NB4 (cell line): ENCODE measurements around the gene MGAT4B.

ENCODE experiments used
- DNase-seq: peaks from one replicate; pipeline ENCODE4 v3.0.0; 2010; ENCODE audit warnings: low read depth
- H3K4me3 ChIP-seq: one replicate; pipeline ENCODE4 v1.5.1; 2011; ENCODE audit warnings: mild to moderate bottlenecking, low read depth, low read length, moderate library complexity
- MYC ChIP-seq: IDR thresholded peaks from 2 replicates; pipeline ENCODE4 v1.6.1; 2011; ENCODE audit warnings: low read depth, low read length
- POLR2A ChIP-seq: IDR thresholded peaks from 2 replicates; pipeline ENCODE4 v1.6.1; 2011; ENCODE audit warnings: mild to moderate bottlenecking; ENCODE audit not compliant: insufficient read length; ENCODE audit errors: extremely low read depth
- TF ChIP-seq, protein P1 (sequence below): IDR thresholded peaks from 2 replicates; pipeline ENCODE4 v1.6.1; 2011; ENCODE audit warnings: low read depth, low read length
- TF ChIP-seq, protein P2 (sequence below): IDR thresholded peaks from one replicate; pipeline ENCODE4 v1.5.1; 2012; ENCODE audit warnings: low read depth, low read length

The MGAT4B gene

DNA sequence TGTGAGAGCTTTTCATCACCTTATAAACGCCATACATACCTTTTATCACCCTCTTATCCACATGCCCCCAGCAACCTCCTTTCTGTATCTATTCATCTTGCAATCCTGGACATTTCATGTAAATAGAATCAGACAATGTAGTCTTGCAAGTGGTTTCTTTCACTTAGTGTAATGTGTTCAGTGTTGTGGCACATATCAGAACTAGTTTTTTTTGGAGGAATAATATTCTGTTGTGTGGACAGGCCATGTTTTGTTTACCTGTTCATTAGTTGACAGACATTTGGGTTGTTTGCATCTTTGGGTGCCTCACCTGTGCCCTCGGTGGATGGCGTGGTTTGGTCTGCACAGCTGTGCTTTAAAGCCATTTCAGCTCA lies 15.4 kb upstream of the MGAT4B start:
- H3K4me3 ChIP-seq = peak overlapping the region; percentile 62
- DNase-seq = no peak
- no peak for TF ChIP-seq POLR2A
- TF ChIP-seq, protein P1, sequence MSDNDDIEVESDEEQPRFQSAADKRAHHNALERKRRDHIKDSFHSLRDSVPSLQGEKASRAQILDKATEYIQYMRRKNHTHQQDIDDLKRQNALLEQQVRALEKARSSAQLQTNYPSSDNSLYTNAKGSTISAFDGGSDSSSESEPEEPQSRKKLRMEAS = no peak
- no peak for TF ChIP-seq MYC
- TF ChIP-seq, protein P2, sequence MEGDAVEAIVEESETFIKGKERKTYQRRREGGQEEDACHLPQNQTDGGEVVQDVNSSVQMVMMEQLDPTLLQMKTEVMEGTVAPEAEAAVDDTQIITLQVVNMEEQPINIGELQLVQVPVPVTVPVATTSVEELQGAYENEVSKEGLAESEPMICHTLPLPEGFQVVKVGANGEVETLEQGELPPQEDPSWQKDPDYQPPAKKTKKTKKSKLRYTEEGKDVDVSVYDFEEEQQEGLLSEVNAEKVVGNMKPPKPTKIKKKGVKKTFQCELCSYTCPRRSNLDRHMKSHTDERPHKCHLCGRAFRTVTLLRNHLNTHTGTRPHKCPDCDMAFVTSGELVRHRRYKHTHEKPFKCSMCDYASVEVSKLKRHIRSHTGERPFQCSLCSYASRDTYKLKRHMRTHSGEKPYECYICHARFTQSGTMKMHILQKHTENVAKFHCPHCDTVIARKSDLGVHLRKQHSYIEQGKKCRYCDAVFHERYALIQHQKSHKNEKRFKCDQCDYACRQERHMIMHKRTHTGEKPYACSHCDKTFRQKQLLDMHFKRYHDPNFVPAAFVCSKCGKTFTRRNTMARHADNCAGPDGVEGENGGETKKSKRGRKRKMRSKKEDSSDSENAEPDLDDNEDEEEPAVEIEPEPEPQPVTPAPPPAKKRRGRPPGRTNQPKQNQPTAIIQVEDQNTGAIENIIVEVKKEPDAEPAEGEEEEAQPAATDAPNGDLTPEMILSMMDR = no peak

DNA sequence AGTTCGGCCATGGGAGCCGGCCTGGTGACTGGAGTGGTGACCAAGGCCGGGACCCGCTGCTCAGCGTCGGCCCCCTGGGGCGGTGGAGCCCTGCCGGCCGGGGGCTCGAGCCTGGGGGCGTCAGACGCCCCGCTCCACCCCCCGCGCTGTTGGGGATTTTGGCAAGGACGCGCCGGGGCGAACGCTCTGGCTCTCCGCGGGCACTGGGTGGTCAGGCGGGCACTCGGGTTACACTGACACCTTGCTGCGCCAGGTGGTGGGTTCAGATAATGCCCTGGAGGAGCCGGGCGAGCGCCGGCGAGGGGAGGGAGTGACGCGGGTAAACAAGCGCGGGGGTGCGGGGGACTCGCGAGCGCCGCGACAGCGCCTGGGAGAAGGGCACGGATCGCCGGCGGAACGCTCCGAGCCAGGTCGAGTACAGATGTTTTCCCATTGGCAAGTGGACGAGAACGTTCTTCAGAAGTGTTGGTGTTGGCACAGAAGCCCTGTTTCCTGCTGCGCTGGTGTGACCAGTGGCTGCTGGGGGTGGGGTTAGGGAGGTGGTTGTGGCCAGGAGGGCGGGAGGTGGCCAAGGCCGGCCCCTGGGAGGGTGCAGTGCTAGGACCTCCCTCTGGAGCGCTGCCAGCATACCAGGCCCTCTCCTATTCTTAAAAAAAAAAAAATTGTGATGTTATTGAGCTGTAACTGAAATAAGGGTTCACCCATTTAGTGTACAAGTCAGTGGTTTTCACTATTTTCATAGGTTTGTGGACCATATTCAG lies 14.8 kb upstream of the MGAT4B start:
- peak; percentile 91 for DNase-seq
- peak overlapping the region; percentile 62 for H3K4me3 ChIP-seq
- TF ChIP-seq, protein P1 = 0 out of 2 replicates have a peak, but pooled peaks have one; percentile 22
- 0 out of 2 replicates have a peak, but pooled peaks have one; percentile 33 for TF ChIP-seq MYC
- peak; percentile 64 for TF ChIP-seq POLR2A
- TF ChIP-seq, protein P2 = no peak

DNA sequence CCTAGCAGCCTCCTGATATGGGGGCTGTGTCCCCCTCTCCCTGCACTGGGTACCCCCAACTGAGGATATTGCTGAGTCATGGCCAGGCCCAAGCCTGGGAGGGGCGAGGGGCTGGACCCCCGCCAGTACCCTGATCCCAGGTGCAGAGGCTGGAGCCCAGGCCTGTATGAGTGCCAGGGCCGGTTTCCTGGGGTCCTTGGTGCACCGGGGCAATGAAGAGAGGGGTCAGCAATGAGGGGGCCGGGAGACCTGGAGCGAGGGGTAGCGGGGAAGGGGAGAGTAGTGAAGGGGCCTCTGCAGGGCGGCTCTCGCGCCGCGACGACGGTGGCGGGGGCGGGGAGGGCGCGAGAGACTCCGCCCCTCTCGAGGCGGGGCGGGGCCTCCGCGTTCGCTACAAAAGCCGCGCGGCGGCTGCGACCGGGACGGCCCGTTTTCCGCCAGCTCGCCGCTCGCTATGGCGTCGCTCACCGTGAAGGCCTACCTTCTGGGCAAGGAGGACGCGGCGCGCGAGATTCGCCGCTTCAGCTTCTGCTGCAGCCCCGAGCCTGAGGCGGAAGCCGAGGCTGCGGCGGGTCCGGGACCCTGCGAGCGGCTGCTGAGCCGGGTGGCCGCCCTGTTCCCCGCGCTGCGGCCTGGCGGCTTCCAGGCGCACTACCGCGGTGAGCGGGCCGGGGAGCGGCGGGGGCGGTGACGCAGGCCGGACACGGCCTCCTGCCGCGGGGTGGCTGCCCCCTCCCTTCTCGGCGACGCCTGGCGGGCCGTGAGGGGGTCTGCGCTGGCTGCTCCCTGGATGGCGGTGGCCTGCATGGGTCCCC lies 14.0 kb upstream of the MGAT4B start, which contains the start of gene SQSTM1:
Gene SQSTM1 (plus strand): TSS at position 423 of the 815 bp plus-strand sequence. CDS start 32 bp downstream, at position 455.
- H3K4me3 ChIP-seq = peak within 1 kb of the TSS; percentile 62
- peak; percentile 79 for DNase-seq
- TF ChIP-seq, protein P1 = no peak; the same call in 1 of the 2 replicates
- TF ChIP-seq, protein P2 = no peak
- TF ChIP-seq POLR2A = peak; percentile 94
- peak; percentile 36; the same call in 1 of the 2 replicates for TF ChIP-seq MYC

DNA sequence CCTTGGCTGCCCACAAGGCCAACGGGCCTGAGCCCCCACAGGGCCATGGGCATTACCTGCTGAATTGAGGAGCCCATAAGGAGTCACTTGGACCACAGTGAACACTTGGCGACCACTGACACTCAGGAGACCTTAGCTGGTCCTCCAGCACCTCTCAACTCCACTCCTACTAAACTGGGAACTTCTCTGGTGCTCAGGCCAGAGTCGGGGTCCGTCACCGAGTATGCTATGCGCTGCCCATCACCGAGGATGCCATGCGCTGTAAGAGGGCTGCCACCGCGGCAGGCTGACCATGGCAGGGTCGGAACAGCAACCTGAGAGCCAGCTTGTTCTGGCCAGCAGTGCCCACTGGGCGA lies 13.4 kb upstream of the MGAT4B start:
- TF ChIP-seq, protein P1 = no peak

DNA sequence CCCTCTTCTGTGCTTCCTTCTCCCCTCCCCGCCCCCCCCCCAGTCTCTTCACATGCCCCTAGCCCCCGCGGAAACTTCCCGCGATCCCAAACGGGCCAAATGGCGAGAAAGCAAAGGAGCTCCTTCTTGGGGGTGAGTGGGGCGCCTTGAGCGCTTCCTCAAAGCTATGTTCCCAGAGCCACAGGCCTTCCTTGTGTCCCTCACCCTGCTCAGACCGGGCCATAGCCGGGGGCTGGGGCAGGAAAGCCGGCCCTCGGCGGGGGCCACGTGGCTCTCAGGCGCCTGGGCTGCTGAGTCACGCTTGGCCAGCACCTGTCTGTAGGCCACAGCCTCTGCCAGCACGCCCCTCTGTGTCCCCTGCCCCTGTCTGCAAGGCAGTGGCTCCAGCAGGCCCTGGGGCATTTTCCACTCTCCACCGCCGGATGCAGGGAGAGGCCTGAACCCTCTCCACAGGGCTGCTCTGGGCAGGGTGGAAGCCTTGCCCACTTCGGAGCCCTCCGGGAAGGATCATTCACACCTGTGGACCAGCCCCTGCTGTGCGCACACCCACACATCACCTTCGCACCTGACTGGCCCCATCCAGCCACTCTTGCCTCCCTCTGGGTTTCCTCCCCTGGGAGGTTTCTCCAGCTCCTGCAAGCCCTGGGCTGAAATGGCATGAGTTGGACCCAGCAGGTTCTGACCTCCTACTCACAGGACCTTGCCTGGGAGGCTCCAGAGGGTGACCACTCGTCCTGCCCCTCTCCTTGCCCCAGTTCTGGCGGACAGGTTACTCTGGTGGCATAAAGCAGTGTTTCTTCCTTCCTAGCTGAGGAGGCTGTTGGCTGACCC lies 12.8 kb upstream of the MGAT4B start:
- TF ChIP-seq, protein P1 = peak; percentile 95
- TF ChIP-seq, protein P2 = no peak
- no peak for TF ChIP-seq POLR2A
- peak; percentile 71; the same call in 1 of the 2 replicates for TF ChIP-seq MYC
- H3K4me3 ChIP-seq = no peak overlapping the region
- DNase-seq = peak; percentile 65

More for the DNA sequence above, 13.4 kb upstream of the MGAT4B start:
- H3K4me3 ChIP-seq = no peak overlapping the region
- DNase-seq = no peak
